IMR-90 (cell line): ENCODE results near the gene MYO1C. TPM values are rescaled to one million over a fixed set of nuclear protein-coding genes. Genes with fewer than 3 reads are reported as not detected.

Experiments used
- ATAC-seq: fragments of 200-7000 bp; cut with Tn5 transposase; 2 replicates; pipeline ENCODE4 v1.9.1; 2020; ENCODE audit warnings: low read depth, mild to moderate bottlenecking, moderate library complexity
- BruUV-seq: library from RNA; stranded (reverse); fragments of 400-500 nt; replicated peaks from 2 replicates; lab custom pipeline; 2021; lab: Mats Ljungman, UMichigan
- CTCF ChIA-PET: fragments of 300-600 bp; formaldehyde crosslinking; extraction: SDS; loops from one replicate; lab custom pipeline; 2021; ENCODE audit warnings: antibody characterized with exemption; lab: Yijun Ruan, JAX
- POLR2A ChIA-PET: fragments of 300-600 bp; sonication (Branson Sonifier 250); formaldehyde crosslinking; loops from one replicate; lab custom pipeline; 2022; ENCODE audit warnings: antibody characterized with exemption; ENCODE audit not compliant: unreplicated experiment; lab: Charles Lee
- DNase-seq: peaks from one replicate; pipeline ENCODE4 v3.0.0; 2013
- H2AFZ ChIP-seq: replicated peaks from 2 replicates; pipeline ENCODE3; 2013; ENCODE audit warnings: low read length, mild to moderate bottlenecking; ENCODE audit not compliant: poor library complexity
- H2AK5ac ChIP-seq: 2 replicates; pipeline ENCODE4 v1.6.1; 2013; ENCODE audit warnings: low read depth, low read length, inconsistent platforms
- H2AK9ac ChIP-seq: replicated peaks from 2 replicates; pipeline ENCODE3; 2013; ENCODE audit warnings: mild to moderate bottlenecking, low read depth, low read length, moderate library complexity; ENCODE audit not compliant: poor library complexity
- H2BK120ac ChIP-seq: 2 replicates; pipeline ENCODE4 v1.6.1; 2013; ENCODE audit warnings: low read depth, low read length, inconsistent platforms
- H2BK15ac ChIP-seq: 3 replicates; pipeline ENCODE4 v1.6.1; 2013; ENCODE audit warnings: low read depth, low read length, inconsistent platforms
- H2BK20ac ChIP-seq: 2 replicates; pipeline ENCODE4 v1.6.1; 2013; ENCODE audit warnings: low read depth, mild to moderate bottlenecking, inconsistent platforms, low read length, moderate library complexity
- H2BK5ac ChIP-seq: 2 replicates; pipeline ENCODE4 v1.6.1; 2013; ENCODE audit warnings: mild to moderate bottlenecking, low read depth, low read length, inconsistent platforms; ENCODE audit not compliant: poor library complexity, severe bottlenecking
- H3K14ac ChIP-seq: replicated peaks from 2 replicates; pipeline ENCODE4 v1.6.1; 2013; ENCODE audit warnings: low read depth, low read length, inconsistent platforms
- H3K18ac ChIP-seq: 2 replicates; pipeline ENCODE4 v1.6.1; 2013; ENCODE audit warnings: low read depth, low read length, control low read depth
- H3K23ac ChIP-seq: 2 replicates; pipeline ENCODE4 v1.6.1; 2013; ENCODE audit warnings: low read depth, low read length, inconsistent platforms
- H3K27ac ChIP-seq: 2 replicates; pipeline ENCODE4 v1.5.1; 2013; ENCODE audit warnings: mild to moderate bottlenecking, control low read depth, low read length; ENCODE audit not compliant: insufficient read depth
- H3K27me3 ChIP-seq: 2 replicates; pipeline ENCODE4 v1.6.1; 2013; ENCODE audit warnings: low read length; ENCODE audit not compliant: control insufficient read depth, insufficient read depth
- H3K36me3 ChIP-seq: 2 replicates; pipeline ENCODE4 v1.6.1; 2013; ENCODE audit warnings: low read length, mixed read lengths; ENCODE audit not compliant: control insufficient read depth, insufficient read depth
- H3K4ac ChIP-seq: 2 replicates; pipeline ENCODE4 v1.6.1; 2013; ENCODE audit warnings: low read depth, low read length, inconsistent platforms
- H3K4me1 ChIP-seq: 2 replicates; pipeline ENCODE4 v1.6.1; 2013; ENCODE audit warnings: low read length, mixed read lengths; ENCODE audit not compliant: control insufficient read depth, insufficient read depth
- H3K4me2 ChIP-seq: 2 replicates; pipeline ENCODE4 v1.6.1; 2013; ENCODE audit warnings: low read depth, mild to moderate bottlenecking, control low read depth, low read length, moderate library complexity
- H3K4me3 ChIP-seq: 2 replicates; pipeline ENCODE4 v1.5.1; 2013; ENCODE audit warnings: low read depth, mild to moderate bottlenecking, control low read depth, low read length, moderate library complexity; ENCODE audit not compliant: insufficient read depth
- H3K56ac ChIP-seq: 2 replicates; pipeline ENCODE4 v1.6.1; 2013; ENCODE audit warnings: low read length, inconsistent platforms; ENCODE audit not compliant: insufficient read depth; ENCODE audit errors: extremely low read depth
- H3K79me1 ChIP-seq, 2 experiments: 2 replicates each; pipeline ENCODE4 v1.6.1; 2013; ENCODE audit warnings: low read length in 2 of 2, inconsistent platforms in 1 of 2, low read depth in 1 of 2
- H3K9ac ChIP-seq: 2 replicates; pipeline ENCODE4 v1.6.1; 2013; ENCODE audit warnings: low read depth, low read length, control low read depth
- H3K9me1 ChIP-seq: 2 replicates; pipeline ENCODE4 v1.6.1; 2013; ENCODE audit warnings: low read length, inconsistent platforms; ENCODE audit not compliant: insufficient read depth
- H3K9me3 ChIP-seq: 2 replicates; pipeline ENCODE4 v1.6.1; 2013; ENCODE audit warnings: low read length; ENCODE audit not compliant: control insufficient read depth, insufficient read depth
- H4K20me1 ChIP-seq: 2 replicates; pipeline ENCODE4 v1.6.1; 2013; ENCODE audit warnings: low read length, inconsistent platforms; ENCODE audit not compliant: insufficient read depth
- H4K5ac ChIP-seq: 2 replicates; pipeline ENCODE4 v1.6.1; 2013; ENCODE audit warnings: mild to moderate bottlenecking, low read depth, low read length, control low read depth
- H4K8ac ChIP-seq, 2 experiments: 2 replicates each; pipeline ENCODE4 v1.6.1; 2013; ENCODE audit warnings: low read depth in 2 of 2, low read length in 2 of 2, control low read depth in 1 of 2, inconsistent platforms in 1 of 2
- H4K91ac ChIP-seq: 2 replicates; pipeline ENCODE4 v1.6.1; 2013; ENCODE audit warnings: low read depth, low read length, inconsistent platforms; ENCODE audit not compliant: insufficient read depth
- CEBPB ChIP-seq: IDR thresholded peaks from 2 replicates; pipeline ENCODE4 v1.6.1; 2012; ENCODE audit warnings: low read depth, low read length, improper control_type of control experiment
- CHD1 ChIP-seq: IDR thresholded peaks from 2 replicates; pipeline ENCODE4 v1.6.1; 2012; ENCODE audit warnings: low read depth, low read length, improper control_type of control experiment
- CTCF ChIP-seq: conservative IDR thresholded peaks from 2 replicates; pipeline ENCODE4 v1.5.1; 2012; ENCODE audit warnings: mild to moderate bottlenecking, low read depth, low read length, improper control_type of control experiment
- ELK1 ChIP-seq: fragments of 150-350 bp; IDR thresholded peaks from 2 replicates; pipeline ENCODE4 v1.6.1; 2016; ENCODE audit warnings: low read depth, mild to moderate bottlenecking, low read length, moderate library complexity, borderline replicate concordance
- FOS ChIP-seq: fragments of 150-350 bp; IDR thresholded peaks from 2 replicates; pipeline ENCODE4 v1.6.1; 2016; ENCODE audit warnings: low read depth, low read length
- MAZ ChIP-seq: IDR thresholded peaks from 2 replicates; pipeline ENCODE4 v1.6.1; 2012; ENCODE audit warnings: low read depth, mild to moderate bottlenecking, low read length, improper control_type of control experiment, moderate library complexity, borderline replicate concordance
- MXI1 ChIP-seq: IDR thresholded peaks from 2 replicates; pipeline ENCODE4 v1.6.1; 2012; ENCODE audit warnings: low read depth, mild to moderate bottlenecking, low read length, moderate library complexity, borderline replicate concordance
- NFE2L2 ChIP-seq: fragments of 150-350 bp; IDR thresholded peaks from 2 replicates; pipeline ENCODE4 v1.6.1; 2016; ENCODE audit warnings: low read depth, mild to moderate bottlenecking, low read length
- POLR2A ChIP-seq: IDR thresholded peaks from 2 replicates; pipeline ENCODE4 v1.6.1; 2012; ENCODE audit warnings: mild to moderate bottlenecking, low read depth, low read length
- RAD21 ChIP-seq: IDR thresholded peaks from 2 replicates; pipeline ENCODE4 v1.6.1; 2012; ENCODE audit warnings: low read length, improper control_type of control experiment
- RCOR1 ChIP-seq: IDR thresholded peaks from 2 replicates; pipeline ENCODE4 v1.6.1; 2012; ENCODE audit warnings: mild to moderate bottlenecking, low read length, improper control_type of control experiment; ENCODE audit not compliant: insufficient replicate concordance
- RFX5 ChIP-seq: IDR thresholded peaks from 2 replicates; pipeline ENCODE4 v1.8.0; 2012; ENCODE audit warnings: low read depth, mild to moderate bottlenecking, low read length, moderate library complexity
- SMC3 ChIP-seq: fragments of 150-350 bp; IDR thresholded peaks from 2 replicates; pipeline ENCODE4 v1.6.1; 2016; ENCODE audit warnings: low read depth, mild to moderate bottlenecking, antibody characterized with exemption, low read length, moderate library complexity
- USF2 ChIP-seq: fragments of 150-350 bp; IDR thresholded peaks from 2 replicates; pipeline ENCODE4 v1.6.1; 2017; ENCODE audit warnings: mild to moderate bottlenecking, antibody characterized with exemption, low read length, low read depth
- WGBS, 2 experiments: methylation state at CpG; one replicate each; pipeline versions ENCODE4 v1.1.5 to v1.1.7; 2013; ENCODE audit warnings: missing lambda C conversion rate in 2 of 2; ENCODE audit not compliant: insufficient read length in 1 of 2; ENCODE audit errors: extremely low coverage in 2 of 2; 5-methylcytosine and 5-hydroxymethylcytosine counted together
- dilution Hi-C: fragments of 300-500 bp; cut with HindIII; formaldehyde crosslinking; loops from one replicate; pipeline ENCODE4 v1.14.3; 2018; ENCODE audit warnings: low sequenced_read_pairs; ENCODE audit not compliant: unreplicated experiment
- in situ Hi-C: fragments of 300-500 bp; cut with MboI; formaldehyde crosslinking; loops from 3 replicates; pipeline ENCODE4 v1.14.3; 2019; ENCODE audit warnings: low sequenced_read_pairs, inconsistent platforms, mixed read lengths
- intact Hi-C: fragments of 100-400 bp; cut with micrococcal nuclease; formaldehyde crosslinking; loops from 2 replicates; pipeline ENCODE4 v1.10.0; 2022
- polyA plus RNA-seq, 3 experiments: library from polyadenylated mRNA; depleted of rRNA; stranded (reverse); fragments of >200 nt; gene quantifications; 2 replicates each; pipeline ENCODE4 v1.2.3, GENCODE V29; 2012; ENCODE audit warnings: low replicate concordance in 1 of 3
- total RNA-seq: library from RNA; depleted of rRNA; stranded (reverse); fragments of >200 nt; gene quantifications from 2 replicates; pipeline ENCODE4 v1.2.3, GENCODE V29; 2012

The MYO1C gene
- total and polyA plus RNA-seq, 2 of the 4 experiments (the other 2 are of a cell fraction): 162 to 196 TPM

DNA sequence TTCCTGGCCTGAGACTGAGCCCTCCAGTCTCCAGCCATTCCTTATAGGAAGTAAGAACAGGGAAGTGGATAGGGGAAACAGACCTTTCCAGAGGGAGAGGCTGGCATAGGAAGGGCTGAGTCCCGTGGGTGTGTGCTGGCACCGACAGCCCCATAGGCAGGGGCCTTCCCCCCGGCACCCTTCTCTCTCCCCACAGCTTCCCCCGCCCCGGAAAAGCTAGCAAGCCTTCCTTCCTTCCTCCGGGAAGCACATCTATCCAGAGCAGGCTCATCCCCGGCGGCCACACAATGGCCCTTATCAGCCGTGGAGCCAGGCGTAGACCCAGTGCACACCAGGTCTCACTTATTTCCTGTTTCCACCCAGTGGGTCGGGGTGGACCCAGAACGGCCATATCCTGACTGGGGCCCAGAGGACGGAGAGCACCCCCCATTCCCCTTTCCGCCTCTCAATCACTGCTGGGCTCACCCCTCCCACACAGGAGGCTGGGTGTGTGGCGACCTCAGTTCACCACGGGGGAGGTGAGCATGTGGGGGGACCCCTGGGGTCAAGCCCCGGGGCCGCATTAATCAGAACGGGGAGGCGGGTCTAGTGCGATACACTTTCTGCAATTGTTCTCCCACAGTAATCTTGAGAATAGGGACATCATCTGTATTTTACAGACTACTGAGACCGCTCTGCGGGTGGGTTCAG lies 950 bp upstream of the MYO1C start:
- ChIA-PET CTCF (no interaction called here), POLR2A (interaction anchor here (0.6 kb wide), 1 partner anchor 219 kb away, joined by 3 read pairs; no protein-coding TSS in a partner anchor)
- no peak overlapping the region for H2BK20ac ChIP-seq
- H3K9me3 ChIP-seq: no peaks in the 10 kb centered on the region
- H3K79me1 ChIP-seq: peaks cover 14 to 39% of the 10 kb centered on the region in 2 experiments
- H3K4me3 ChIP-seq: no peak overlapping the region
- H3K4me1 ChIP-seq: peaks cover 19% of the 10 kb centered on the region
- no TSS peak for BruUV-seq
- intact Hi-C loops: no loop called here
- dilution Hi-C loops: no loop called here
- H4K8ac ChIP-seq: no peak overlapping the region
- H2BK5ac ChIP-seq: no peak overlapping the region
- 0 out of 2 replicates have a peak, but pooled peaks cover 9% of the 10 kb centered on the region for H3K9me1 ChIP-seq
- H2AK5ac ChIP-seq: no peak overlapping the region
- in situ Hi-C loops: no loop called here
- H4K91ac ChIP-seq: no peak overlapping the region
- ATAC-seq (no peak), DNase-seq (no peak)
- H3K4ac ChIP-seq: no peak overlapping the region
- 60% methylated on average over 1 of the region's 23 CpGs; no CpG with 5 or more reads in 1 of the 2 experiments for WGBS, 2 experiments
- H3K56ac ChIP-seq: no peak overlapping the region
- H3K23ac ChIP-seq: no peak overlapping the region
- peak overlapping the region; percentile 79 for H2AK9ac ChIP-seq
- no peak overlapping the region for H2AFZ ChIP-seq
- TF ChIP-seq POLR2A (no peak), RCOR1 (no peak), RAD21 (no peak), MAZ (no peak), MXI1 (no peak), FOS (no peak), ELK1 (no peak), NFE2L2 (no peak), SMC3 (no peak), CHD1 (no peak), USF2 (no peak), CEBPB (no peak), RFX5 (no peak), CTCF (no peak)
- H4K5ac ChIP-seq: no peak overlapping the region
- no peak overlapping the region for H2BK120ac ChIP-seq
- no peak overlapping the region for H3K27ac ChIP-seq
- peaks cover 14% of the 10 kb centered on the region for H3K36me3 ChIP-seq
- H4K20me1 ChIP-seq: no peaks in the 10 kb centered on the region; the same call in 1 of the 2 replicates
- no peak overlapping the region for H2BK15ac ChIP-seq
- no peak overlapping the region for H3K18ac ChIP-seq
- H3K4me2 ChIP-seq: no peak overlapping the region
- no peak overlapping the region for H3K14ac ChIP-seq
- H3K9ac ChIP-seq: no peak overlapping the region
- no peaks in the 10 kb centered on the region for H3K27me3 ChIP-seq
